GM10266 (cell line): ENCODE results near the gene PPP4R3B.

Experiments
- DNase-seq: peaks from one replicate; pipeline ENCODE4 v3.0.0; 2012; ENCODE audit errors: extremely low spot score
- CTCF ChIP-seq: IDR thresholded peaks from 2 replicates; pipeline ENCODE4 v1.5.1; 2012; ENCODE audit warnings: mild to moderate bottlenecking, low read depth; ENCODE audit not compliant: control insufficient read depth, insufficient read depth; ENCODE audit errors: missing control alignments

PPP4R3B gene

GRCh38 chr2:55547001-55547400, 70.4 kb downstream of the PPP4R3B start:
- TF ChIP-seq CTCF = no peak
- DNase-seq = no peak

DNA sequence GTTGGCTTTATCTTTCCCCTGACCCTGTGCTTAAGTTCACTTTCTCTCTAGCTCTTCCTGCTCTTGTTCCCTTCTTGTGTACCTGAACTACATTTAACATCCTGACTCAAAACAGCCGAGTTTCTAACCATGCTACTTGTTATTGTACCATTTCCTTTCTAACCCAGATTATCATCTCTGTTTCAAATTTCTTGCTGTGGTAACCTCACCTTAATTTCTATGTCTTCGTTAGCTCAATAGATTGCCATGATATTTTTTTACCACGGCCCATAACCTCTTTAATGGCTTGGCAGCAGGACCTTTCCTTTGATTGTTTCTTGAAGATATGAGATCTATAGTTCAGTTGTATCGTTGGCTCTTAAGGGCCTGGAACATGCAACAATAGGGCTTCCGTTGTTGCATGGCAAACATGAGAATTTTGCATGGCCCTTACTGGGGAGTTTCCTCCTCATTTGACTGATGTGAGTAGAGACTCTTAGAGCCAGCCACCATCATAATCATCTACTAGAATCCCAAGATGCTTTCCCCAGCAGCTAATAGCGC, 86.8 kb downstream of the PPP4R3B start:
- no peak for DNase-seq
- no peak for TF ChIP-seq CTCF

- TF ChIP-seq CTCF = no peak
- no peak for DNase-seq
Observed at GRCh38 chr2:55526174-55526573, 91.2 kb downstream of the PPP4R3B start.

DNA sequence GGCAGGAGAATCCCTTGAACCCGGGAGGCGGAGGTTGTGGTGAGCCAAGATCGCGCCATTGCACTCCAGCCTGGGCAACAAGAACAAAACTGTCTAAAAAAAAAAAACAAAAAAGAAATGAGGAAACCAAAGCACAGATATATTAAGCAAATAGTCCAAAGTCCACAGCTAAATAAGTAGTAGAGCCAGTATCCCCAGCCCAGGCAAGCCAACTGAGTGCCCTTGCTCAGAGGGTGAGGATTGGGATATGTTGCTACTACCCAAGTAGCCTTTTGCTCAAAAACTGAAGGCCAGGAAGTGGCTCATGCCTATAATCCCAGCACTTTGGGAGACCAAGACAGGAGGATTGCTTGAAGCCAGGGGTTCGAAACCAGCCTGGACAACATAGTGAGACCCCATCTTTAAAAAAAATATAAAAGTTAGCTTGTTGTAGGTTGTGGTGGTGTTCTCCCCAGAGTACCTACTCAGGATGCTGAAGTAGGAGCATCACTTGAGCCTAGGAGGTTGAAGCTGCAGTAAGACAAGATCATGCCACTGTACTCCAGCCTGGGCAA, 92.5 kb downstream of the PPP4R3B start:
- no peak for DNase-seq
- TF ChIP-seq CTCF = no peak

GRCh38 chr2:55519938-55520885, 97.2 kb downstream of the PPP4R3B start:
- TF ChIP-seq CTCF = no peak
- peak; percentile 7 for DNase-seq

GRCh38 chr2:55518841-55519165, 98.6 kb downstream of the PPP4R3B start:
- TF ChIP-seq CTCF = no peak
- no peak for DNase-seq
